ENCODE results near the gene REP15.

REP15 gene

GRCh38 chr12:27665704-27666103, 30.5 kb upstream of the REP15 start:
- Histone ChIP-seq H2AFZ (ENCODE audit: low read depth, low read length, severe bottlenecking) (no peak overlapping the region), H4K20me1 (ENCODE audit: low read depth, low read length) (no peaks in the 10 kb centered on the region), H3K9me3 (ENCODE audit: insufficient read depth, low read length) (no peaks in the 10 kb centered on the region), H3K27me3 (ENCODE audit: low read length) (no peaks in the 10 kb centered on the region), H3K4me2 (ENCODE audit: low read depth, low read length, poor library complexity, severe bottlenecking) (no peak overlapping the region), H3K36me3 (ENCODE audit: low read length) (no peaks in the 10 kb centered on the region), H3F3A (ENCODE audit: insufficient read depth) (no peaks in the 10 kb centered on the region), H3K9ac (ENCODE audit: low read length) (no peak overlapping the region), H3K9me2 (replicated peaks; ENCODE audit: insufficient read depth, low read length) (no peaks in the 10 kb centered on the region), H3K79me2 (ENCODE audit: insufficient read depth, low read length) (no peaks in the 10 kb centered on the region), H3K4me3 (ENCODE audit: insufficient read depth, low read length, poor library complexity, severe bottlenecking) (no peak overlapping the region), H3K27ac (ENCODE audit: low read depth, low read length) (no peak overlapping the region)
- no peak for TF ChIP-seq EZH2phosphoT487 (conservative IDR thresholded peaks at IDR 0.05; ENCODE audit: low read length)
- TF ChIP-seq CTCF (IDR thresholded peaks at IDR 0.05; ENCODE audit: insufficient read depth, low read length, poor library complexity, severe bottlenecking) = no peak

- H3K27ac ChIP-seq (ENCODE audit: low read depth, low read length) = no peak overlapping the region
- no peak overlapping the region for H3K4me2 ChIP-seq (ENCODE audit: low read depth, low read length, poor library complexity, severe bottlenecking)
- H3K9me3 ChIP-seq (ENCODE audit: insufficient read depth, low read length) = no peaks in the 10 kb centered on the region
- no peak overlapping the region for H3K4me3 ChIP-seq (ENCODE audit: insufficient read depth, low read length, poor library complexity, severe bottlenecking)
- H3F3A ChIP-seq (ENCODE audit: insufficient read depth) = no peaks in the 10 kb centered on the region
- no peak overlapping the region for H3K9ac ChIP-seq (ENCODE audit: low read length)
- H2AFZ ChIP-seq (ENCODE audit: low read depth, low read length, severe bottlenecking) = no peak overlapping the region
- H3K79me2 ChIP-seq (ENCODE audit: insufficient read depth, low read length) = no peaks in the 10 kb centered on the region
- no peaks in the 10 kb centered on the region for H3K36me3 ChIP-seq (ENCODE audit: low read length)
- no peaks in the 10 kb centered on the region for H3K9me2 ChIP-seq (replicated peaks; ENCODE audit: insufficient read depth, low read length)
- TF ChIP-seq CTCF (IDR thresholded peaks at IDR 0.05; ENCODE audit: insufficient read depth, low read length, poor library complexity, severe bottlenecking) = no peak
- no peak for TF ChIP-seq EZH2phosphoT487 (conservative IDR thresholded peaks at IDR 0.05; ENCODE audit: low read length)
- no peaks in the 10 kb centered on the region for H4K20me1 ChIP-seq (ENCODE audit: low read depth, low read length)
- H3K27me3 ChIP-seq (ENCODE audit: low read length) = no peaks in the 10 kb centered on the region
Measured at GRCh38 chr12:27666510-27666909, 29.7 kb upstream of the REP15 start.

GRCh38 chr12:27667540-27667939, 28.7 kb upstream of the REP15 start:
- no peak for TF ChIP-seq CTCF (IDR thresholded peaks at IDR 0.05; ENCODE audit: insufficient read depth, low read length, poor library complexity, severe bottlenecking)
- TF ChIP-seq EZH2phosphoT487 (conservative IDR thresholded peaks at IDR 0.05; ENCODE audit: low read length) = no peak
- no peaks in the 10 kb centered on the region for H3K9me2 ChIP-seq (replicated peaks; ENCODE audit: insufficient read depth, low read length)
- H3K4me2 ChIP-seq (ENCODE audit: low read depth, low read length, poor library complexity, severe bottlenecking) = no peak overlapping the region
- no peak overlapping the region for H3K4me3 ChIP-seq (ENCODE audit: insufficient read depth, low read length, poor library complexity, severe bottlenecking)
- no peaks in the 10 kb centered on the region for H3K79me2 ChIP-seq (ENCODE audit: insufficient read depth, low read length)
- H4K20me1 ChIP-seq (ENCODE audit: low read depth, low read length) = no peaks in the 10 kb centered on the region
- H3F3A ChIP-seq (ENCODE audit: insufficient read depth) = no peaks in the 10 kb centered on the region
- H2AFZ ChIP-seq (ENCODE audit: low read depth, low read length, severe bottlenecking) = no peak overlapping the region
- H3K27me3 ChIP-seq (ENCODE audit: low read length) = no peaks in the 10 kb centered on the region
- no peaks in the 10 kb centered on the region for H3K36me3 ChIP-seq (ENCODE audit: low read length)
- H3K27ac ChIP-seq (ENCODE audit: low read depth, low read length) = no peak overlapping the region
- H3K9ac ChIP-seq (ENCODE audit: low read length) = no peak overlapping the region
- no peaks in the 10 kb centered on the region for H3K9me3 ChIP-seq (ENCODE audit: insufficient read depth, low read length)

All from SU-DHL-6 (cell line).